GM23338 (cell line): Measurements from ENCODE around the gene ZCCHC24. TPM values are rescaled to one million over a fixed set of nuclear protein-coding genes. Genes with fewer than 3 reads are reported as not detected.

Experiments
- ATAC-seq: fragments of 200-7000 bp; cut with Tn5 transposase; 3 replicates; pipeline ENCODE4 v1.9.1; 2020
- DNase-seq: peaks from one replicate; pipeline ENCODE4 v3.0.0-alpha.2; 2015; ENCODE audit warnings: low spot score
- H2AFZ ChIP-seq: fragments of 200-600 bp; sonication (generic); 2 replicates; pipeline ENCODE4 v1.8.0; 2016; ENCODE audit warnings: antibody characterized with exemption, mild to moderate bottlenecking, moderate library complexity
- H3F3A ChIP-seq: fragments of 200-600 bp; sonication (generic); replicated peaks from 2 replicates; pipeline ENCODE4 v1.8.0; 2017; ENCODE audit warnings: antibody characterized with exemption, mixed run types, low read depth
- H3K27ac ChIP-seq: fragments of 200-600 bp; sonication (generic); 2 replicates; pipeline ENCODE4 v1.6.1; 2016; ENCODE audit warnings: low read depth
- H3K27me3 ChIP-seq: fragments of 200-600 bp; sonication (generic); 2 replicates; pipeline ENCODE4 v1.8.0; 2016; ENCODE audit warnings: mild to moderate bottlenecking, mixed run types, moderate library complexity; ENCODE audit not compliant: insufficient read depth
- H3K36me3 ChIP-seq: fragments of 200-600 bp; sonication (generic); 2 replicates; pipeline ENCODE4 v1.8.0; 2016; ENCODE audit warnings: mild to moderate bottlenecking; ENCODE audit not compliant: insufficient read depth
- H3K4me1 ChIP-seq: fragments of 200-600 bp; sonication (generic); 2 replicates; pipeline ENCODE4 v1.8.0; 2016; ENCODE audit warnings: mild to moderate bottlenecking, moderate library complexity; ENCODE audit not compliant: insufficient read depth
- H3K4me2 ChIP-seq: fragments of 200-600 bp; sonication (generic); 2 replicates; pipeline ENCODE4 v1.7.1; 2017; ENCODE audit warnings: mixed run types
- H3K4me3 ChIP-seq: fragments of 200-600 bp; sonication (generic); 2 replicates; pipeline ENCODE4 v1.6.1; 2016; ENCODE audit warnings: mixed run types
- H3K79me2 ChIP-seq: fragments of 200-600 bp; sonication (generic); replicated peaks from 2 replicates; pipeline ENCODE4 v1.8.0; 2017; ENCODE audit warnings: mild to moderate bottlenecking; ENCODE audit not compliant: insufficient read depth
- H3K9me2 ChIP-seq: fragments of 200-600 bp; sonication (generic); 2 replicates; pipeline ENCODE4 v1.8.0; 2017; ENCODE audit not compliant: insufficient read depth
- H4K20me1 ChIP-seq: fragments of 200-600 bp; sonication (generic); replicated peaks from 2 replicates; pipeline ENCODE4 v1.8.0; 2017; ENCODE audit warnings: mild to moderate bottlenecking; ENCODE audit not compliant: insufficient read depth
- H3K27ac Mint-ChIP-seq: 2 replicates; pipeline ENCODE4 v1.8.0; 2020; ENCODE audit warnings: inconsistent platforms, mild to moderate bottlenecking, moderate library complexity, mixed read lengths
- H3K27me3 Mint-ChIP-seq: 3 replicates; pipeline ENCODE4 v1.8.0; 2022; ENCODE audit warnings: low read depth, mild to moderate bottlenecking, moderate library complexity, mixed read lengths, inconsistent platforms; ENCODE audit not compliant: insufficient read depth, poor library complexity
- H3K36me3 Mint-ChIP-seq: 3 replicates; pipeline ENCODE4 v1.8.0; 2021; ENCODE audit warnings: low read depth, mild to moderate bottlenecking, inconsistent platforms, moderate library complexity, mixed read lengths
- H3K4me1 Mint-ChIP-seq: 3 replicates; pipeline ENCODE4 v1.8.0; 2020; ENCODE audit warnings: mild to moderate bottlenecking, inconsistent platforms, mixed read lengths
- H3K4me3 Mint-ChIP-seq: 3 replicates; pipeline ENCODE4 v1.8.0; 2021; ENCODE audit warnings: moderate library complexity, mild to moderate bottlenecking, inconsistent platforms, mixed read lengths
- H3K9me3 Mint-ChIP-seq: 3 replicates; pipeline ENCODE4 v1.8.0; 2020; ENCODE audit warnings: moderate library complexity, mild to moderate bottlenecking, inconsistent platforms, mixed read lengths
- CREB1 ChIP-seq: fragments of 250-450 bp; sonication (Bioruptor Pico); IDR thresholded peaks from 2 replicates; pipeline ENCODE4 v1.5.0; 2020; ENCODE audit warnings: low read depth, mild to moderate bottlenecking, moderate library complexity
- CTCF ChIP-seq, 2 experiments: fragments of 200-600 bp in 1 of 2; sonication (generic) in 1 of 2; conservative IDR thresholded peaks; 2 replicates each; pipeline versions ENCODE4 v1.5.1 to v1.6.1; 2016 to 2017; ENCODE audit warnings: antibody characterized with exemption in 2 of 2, low read depth in 2 of 2, mild to moderate bottlenecking in 2 of 2, moderate library complexity in 1 of 2
- ETS1 ChIP-seq: IDR thresholded peaks from 2 replicates; pipeline ENCODE4 v1.6.1; 2016; ENCODE audit warnings: antibody characterized with exemption
- EZH2 ChIP-seq: fragments of 200-600 bp; sonication (generic); IDR thresholded peaks from one replicate; pipeline ENCODE4 v1.8.0; 2017; ENCODE audit warnings: antibody characterized with exemption, mild to moderate bottlenecking, low read depth; ENCODE audit not compliant: unreplicated experiment
- EZH2phosphoT487 ChIP-seq: fragments of 200-600 bp; sonication (generic); IDR thresholded peaks from one replicate; pipeline ENCODE4 v1.8.1; 2018; ENCODE audit warnings: antibody characterized with exemption; ENCODE audit not compliant: unreplicated experiment
- JUNB ChIP-seq: IDR thresholded peaks from one replicate; pipeline ENCODE4 v1.6.1; 2016; ENCODE audit warnings: antibody characterized with exemption; ENCODE audit not compliant: unreplicated experiment
- NANOG ChIP-seq: IDR thresholded peaks from 2 replicates; pipeline ENCODE4 v1.6.1; 2016; ENCODE audit warnings: antibody characterized with exemption, borderline replicate concordance
- POLR2AphosphoS5 ChIP-seq: IDR thresholded peaks from 2 replicates; pipeline ENCODE4 v1.6.1; 2016; ENCODE audit warnings: antibody characterized with exemption, low read depth
- REST ChIP-seq: IDR thresholded peaks from one replicate; pipeline ENCODE4 v1.6.1; 2018; ENCODE audit warnings: antibody characterized with exemption; ENCODE audit not compliant: unreplicated experiment
- STAT1 ChIP-seq: IDR thresholded peaks from one replicate; pipeline ENCODE4 v1.6.1; 2016; ENCODE audit warnings: antibody characterized with exemption; ENCODE audit not compliant: unreplicated experiment
- ZNF114 ChIP-seq: fragments of 250-450 bp; sonication (Bioruptor Pico); IDR thresholded peaks from 2 replicates; pipeline ENCODE4 v1.5.0; 2020; ENCODE audit warnings: mild to moderate bottlenecking, moderate library complexity
- ZNF331 ChIP-seq: fragments of 250-450 bp; sonication (Bioruptor Pico); IDR thresholded peaks from 2 replicates; pipeline ENCODE4 v1.5.0; 2020; ENCODE audit warnings: low read depth, mild to moderate bottlenecking, moderate library complexity
- ZNF462 ChIP-seq: fragments of 250-450 bp; sonication (Bioruptor Pico); IDR thresholded peaks from 2 replicates; pipeline ENCODE4 v1.5.0; 2020; ENCODE audit warnings: mild to moderate bottlenecking, moderate library complexity
- polyA plus RNA-seq: library from polyadenylated mRNA; unstranded; fragments of >200 nt; fragmentation: Nextera tagmentation; extraction: Ambion mirVana; gene quantifications from 2 replicates; pipeline ENCODE4 v1.2.1, GENCODE V29; 2016
- total RNA-seq: library from RNA; depleted of rRNA; stranded (reverse); fragments of >200 nt; shearing (Covaris generic); gene quantifications from 2 replicates; pipeline ENCODE4 v1.2.3, GENCODE V29; 2014

Gene ZCCHC24
- total and polyA plus RNA-seq, 2 experiments from 2014 or later, result 2.0 to 10.1 TPM

GRCh38 chr10:79449181-79450146 is 4.0 kb upstream of the ZCCHC24 start:
- Histone ChIP-seq H3F3A (no peaks in the 10 kb centered on the region), H3K4me1 (peaks cover 12% of the 10 kb centered on the region), H3K79me2 (no peaks in the 10 kb centered on the region), H3K36me3 (no peaks in the 10 kb centered on the region), H4K20me1 (no peaks in the 10 kb centered on the region), H3K27ac (no peak overlapping the region), H3K4me2 (no peak overlapping the region; the same call in 1 of the 2 replicates), H3K4me3 (no peak overlapping the region), H2AFZ (no peak overlapping the region), H3K27me3 (peaks cover 21% of the 10 kb centered on the region), H3K9me2 (no peaks in the 10 kb centered on the region)
- TF ChIP-seq ZNF331 (CRISPR knock-in tag) (no peak), ETS1 (no peak), CTCF (conservative IDR thresholded peaks at IDR 0.05; ENCODE audit: low read depth in 2 of 2) (no peak), POLR2AphosphoS5 (no peak), NANOG (no peak), CREB1 (no peak), EZH2 (no peak), JUNB (no peak), STAT1 (no peak), ZNF114 (CRISPR knock-in tag) (no peak), ZNF462 (CRISPR knock-in tag) (no peak), REST (no peak), EZH2phosphoT487 (no peak)
- ATAC-seq, result no peak
- Mint-ChIP-seq H3K4me1 (peaks cover 24% of the 10 kb centered on the region), H3K27ac (peak overlapping the region; percentile 41), H3K9me3 (peaks cover 3% of the 10 kb centered on the region; the same call in 1 of the 3 replicates), H3K36me3 (no peaks in the 10 kb centered on the region), H3K27me3 (peaks cover 31% of the 10 kb centered on the region), H3K4me3 (no peak overlapping the region)
- DNase-seq, result peak; percentile 44
